Right atrium auricular region (tissue), 2 donors: ENCODE measurements around the gene COL8A2. TPM values are rescaled to one million over a fixed set of nuclear protein-coding genes. Genes with fewer than 3 reads are reported as not detected.

Experiments used
- DNase-seq: peaks from one replicate; pipeline ENCODE4 v3.0.0-alpha.2; 2019; ENCODE audit warnings: low spot score
- H3K27ac ChIP-seq, 2 donors: fragments of 200-600 bp; sonication (generic); 1 replicate in 1 of 2; 2 replicates in 1 of 2; pipeline ENCODE4 v1.5.1; 2016 to 2019
- H3K27me3 ChIP-seq, 2 donors: fragments of 200-600 bp; sonication (generic); one replicate each; pipeline versions ENCODE4 v1.5.1 to v1.6.0; 2017 to 2019
- H3K36me3 ChIP-seq: fragments of 200-600 bp; sonication (generic); one replicate; pipeline ENCODE4 v1.5.1; 2016
- H3K4me1 ChIP-seq, 2 donors: fragments of 200-600 bp; sonication (generic); one replicate each; pipeline versions ENCODE4 v1.5.1 to v1.6.0; 2017 to 2019
- H3K4me3 ChIP-seq, 2 donors: fragments of 200-600 bp; sonication (generic); 1 replicate in 1 of 2; 2 replicates in 1 of 2; pipeline ENCODE4 v1.5.1; 2017 to 2019; ENCODE audit warnings: mild to moderate bottlenecking in 1 of 2, moderate library complexity in 1 of 2
- H3K9me3 ChIP-seq, 2 donors: fragments of 200-600 bp; sonication (generic); one replicate each; pipeline ENCODE4 v1.5.1; 2019
- total RNA-seq, 2 donors: library from RNA; depleted of rRNA; stranded (reverse); fragments of >200 nt; gene quantifications; one replicate each; pipeline ENCODE4 v1.1.0, GENCODE V29; 2016
- TF ChIP-seq, protein P1 (sequence below), 2 donors: fragments of 200-600 bp; sonication (generic); IDR thresholded peaks; one replicate each; pipeline ENCODE4 v1.5.1; 2019; ENCODE audit warnings: antibody characterized with exemption in 2 of 2

Gene COL8A2
- total RNA-seq, 2 donors from 2014 or later, result 3.5 to 4.5 TPM

GRCh38 chr1:36062315-36062714, 62.7 kb downstream of the COL8A2 start:
- no peak for DNase-seq
- H3K4me3 ChIP-seq, result no peak overlapping the region
- no peaks in the 10 kb centered on the region for H3K4me1 ChIP-seq
- no peaks in the 10 kb centered on the region for H3K36me3 ChIP-seq
- TF ChIP-seq, protein P1, sequence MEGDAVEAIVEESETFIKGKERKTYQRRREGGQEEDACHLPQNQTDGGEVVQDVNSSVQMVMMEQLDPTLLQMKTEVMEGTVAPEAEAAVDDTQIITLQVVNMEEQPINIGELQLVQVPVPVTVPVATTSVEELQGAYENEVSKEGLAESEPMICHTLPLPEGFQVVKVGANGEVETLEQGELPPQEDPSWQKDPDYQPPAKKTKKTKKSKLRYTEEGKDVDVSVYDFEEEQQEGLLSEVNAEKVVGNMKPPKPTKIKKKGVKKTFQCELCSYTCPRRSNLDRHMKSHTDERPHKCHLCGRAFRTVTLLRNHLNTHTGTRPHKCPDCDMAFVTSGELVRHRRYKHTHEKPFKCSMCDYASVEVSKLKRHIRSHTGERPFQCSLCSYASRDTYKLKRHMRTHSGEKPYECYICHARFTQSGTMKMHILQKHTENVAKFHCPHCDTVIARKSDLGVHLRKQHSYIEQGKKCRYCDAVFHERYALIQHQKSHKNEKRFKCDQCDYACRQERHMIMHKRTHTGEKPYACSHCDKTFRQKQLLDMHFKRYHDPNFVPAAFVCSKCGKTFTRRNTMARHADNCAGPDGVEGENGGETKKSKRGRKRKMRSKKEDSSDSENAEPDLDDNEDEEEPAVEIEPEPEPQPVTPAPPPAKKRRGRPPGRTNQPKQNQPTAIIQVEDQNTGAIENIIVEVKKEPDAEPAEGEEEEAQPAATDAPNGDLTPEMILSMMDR (IDR thresholded peaks at IDR 0.05), result no peak
- H3K9me3 ChIP-seq, result no peaks in the 10 kb centered on the region
- no peak overlapping the region for H3K27ac ChIP-seq
- no peaks in the 10 kb centered on the region for H3K27me3 ChIP-seq

- no peaks in the 10 kb centered on the region for H3K27me3 ChIP-seq
- H3K9me3 ChIP-seq, result no peaks in the 10 kb centered on the region
- TF ChIP-seq, protein P1 (IDR thresholded peaks at IDR 0.05), result no peak
- H3K4me3 ChIP-seq, result no peak overlapping the region
- no peak for DNase-seq
- H3K27ac ChIP-seq, result no peak overlapping the region
- no peaks in the 10 kb centered on the region for H3K4me1 ChIP-seq
- H3K36me3 ChIP-seq, result peaks cover 22% of the 10 kb centered on the region
These were observed 69.3 kb downstream of the COL8A2 start for GRCh38 chr1:36055706-36056105.

- Histone ChIP-seq H3K27ac (no peak overlapping the region), H3K9me3 (no peaks in the 10 kb centered on the region), H3K4me1 (no peaks in the 10 kb centered on the region), H3K27me3 (no peaks in the 10 kb centered on the region), H3K36me3 (peaks cover 23% of the 10 kb centered on the region), H3K4me3 (no peak overlapping the region)
- TF ChIP-seq, protein P1 (IDR thresholded peaks at IDR 0.05), result no peak
- DNase-seq, result no peak
These were observed 71.0 kb downstream of the COL8A2 start for GRCh38 chr1:36053978-36054377.

- peaks cover 42% of the 10 kb centered on the region for H3K36me3 ChIP-seq
- H3K27me3 ChIP-seq, result no peaks in the 10 kb centered on the region
- peaks cover 0 to 4% of the 10 kb centered on the region in 2 donors for H3K9me3 ChIP-seq
- no peaks in the 10 kb centered on the region for H3K4me1 ChIP-seq
- TF ChIP-seq, protein P1 (IDR thresholded peaks at IDR 0.05), result no peak
- H3K27ac ChIP-seq, result no peak overlapping the region
- DNase-seq, result no peak
- H3K4me3 ChIP-seq, result no peak overlapping the region
These were observed 73.2 kb downstream of the COL8A2 start for GRCh38 chr1:36051821-36052220.

Other genes starting within 250 kb of the COL8A2 start
- gene AGO1, start 242.0 kb downstream of the COL8A2 start, total RNA-seq, result 10 to 100 TPM; 20.3 to 22.1 TPM
- 10 to 100 TPM; 10.1 to 10.6 TPM for gene AGO3, start 194.1 kb downstream of the COL8A2 start, total RNA-seq
- gene TEKT2, start 41.1 kb downstream of the COL8A2 start, total RNA-seq, result under 1 TPM in 1 of 2 donors, not detected in 1; 0.41 TPM
- 10 to 100 TPM; 24.3 to 25.6 TPM for gene ADPRS, start 36.3 kb downstream of the COL8A2 start, total RNA-seq
- gene TRAPPC3, start 24.3 kb upstream of the COL8A2 start, total RNA-seq, result 10 to 100 TPM; 62.0 to 81.6 TPM
- 100 to 1,000 TPM; 353 to 356 TPM for gene MAP7D1, start 30.9 kb upstream of the COL8A2 start, total RNA-seq
- gene THRAP3, start 99.2 kb upstream of the COL8A2 start, total RNA-seq, result 10 to 100 TPM; 64.3 to 66.4 TPM
- gene SH3D21, start 181.1 kb upstream of the COL8A2 start, total RNA-seq, result 1 to 10 TPM; 1.2 to 1.4 TPM
- gene EVA1B, start 198.4 kb upstream of the COL8A2 start, total RNA-seq, result 10 to 100 TPM; 24.6 to 45.8 TPM